ENCODE data around the gene NFE2. TPM values are rescaled to one million over a fixed set of nuclear protein-coding genes. Genes with fewer than 3 reads are reported as not detected.
A peak's percentile ranks its signal among the peaks of the same experiment; 100 is the strongest.

The NFE2 gene
- total RNA-seq, 1 donor from 2014 or later: 0.71 TPM

DNA sequence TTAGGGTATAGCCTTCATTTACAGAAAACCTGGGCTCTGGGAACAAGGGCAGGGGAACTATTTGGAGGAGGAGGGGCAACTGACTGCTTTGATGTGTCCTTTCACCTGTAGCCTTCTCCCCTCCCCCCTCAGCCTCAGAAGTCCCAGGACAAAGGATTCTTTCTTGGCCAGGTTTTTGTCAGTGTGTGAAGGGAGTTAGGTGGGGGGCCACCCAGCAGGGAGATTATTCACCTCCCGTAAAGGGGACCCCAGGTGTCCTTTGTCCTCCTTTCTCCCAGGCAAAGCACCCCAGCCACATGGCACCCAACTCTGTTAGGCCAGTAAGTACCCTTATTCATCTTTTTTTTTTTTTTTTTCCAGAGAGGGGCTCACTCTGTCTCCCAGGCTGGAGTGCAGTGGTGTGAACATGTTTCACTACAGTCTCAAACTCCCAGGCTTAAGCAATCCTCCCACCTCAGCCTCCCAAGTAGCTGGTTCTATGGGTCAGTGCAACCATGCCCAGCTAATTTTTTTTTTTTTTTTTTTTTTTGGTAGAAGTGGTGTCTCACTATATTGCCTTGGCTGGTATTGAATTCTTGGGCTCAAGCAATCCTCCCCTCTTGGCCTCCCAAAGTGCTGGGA, 723 bp upstream of the NFE2 start:
- no peak overlapping the region for H3K27ac ChIP-seq (replicated peaks)
- H3K4me3 ChIP-seq: no peak overlapping the region
- H3K27me3 ChIP-seq (ENCODE audit: low read depth): peaks cover 57% of the 10 kb centered on the region

DNA sequence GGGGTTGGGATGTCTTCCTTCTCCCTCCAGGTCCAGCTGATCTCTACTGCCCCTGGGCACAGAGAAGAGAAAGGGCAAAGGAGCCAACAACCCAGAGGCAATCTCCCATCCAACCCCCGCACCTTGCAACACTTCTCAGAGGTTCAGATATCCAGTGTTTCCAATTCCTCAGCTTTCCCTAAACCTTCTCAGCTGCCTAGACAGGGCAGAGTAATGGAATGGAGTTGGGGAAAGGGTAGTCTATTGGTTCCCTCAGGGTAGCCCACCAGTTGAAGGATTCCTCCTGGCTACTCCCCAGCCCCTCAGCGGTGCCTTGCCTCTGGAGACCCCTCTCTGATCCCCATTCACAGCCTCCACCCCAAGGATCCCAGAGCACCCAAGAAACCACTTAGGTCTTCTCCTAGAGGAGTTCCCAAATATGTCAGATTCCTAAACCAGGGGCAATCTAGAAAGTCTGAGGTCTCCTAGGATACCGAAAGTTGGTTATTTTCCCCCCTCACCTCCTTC, 537 bp downstream of the NFE2 start:
- TF ChIP-seq CTCF (IDR thresholded peaks at IDR 0.05; ENCODE audit: borderline replicate concordance): no peak
- Histone ChIP-seq H3K4me3 (peak overlapping the region; percentile 48), H3K9me3 (replicated peaks) (no peaks in the 10 kb centered on the region), H3K27ac (replicated peaks) (no peak overlapping the region), H3K36me3 (no peaks in the 10 kb centered on the region), H3K27me3 (ENCODE audit: low read depth) (peaks cover 57% of the 10 kb centered on the region), H3K4me1 (peaks cover 17% of the 10 kb centered on the region)
- no peak for DNase-seq
- intact Hi-C loops (cut with micrococcal nuclease): no loop called here

More for the DNA sequence above, 723 bp upstream of the NFE2 start:
- Histone ChIP-seq H3K4me1 (peaks cover 17% of the 10 kb centered on the region), H3K36me3 (no peaks in the 10 kb centered on the region), H3K9me3 (replicated peaks) (no peaks in the 10 kb centered on the region)
- intact Hi-C loops (cut with micrococcal nuclease): no loop called here
- no peak for TF ChIP-seq CTCF (IDR thresholded peaks at IDR 0.05; ENCODE audit: borderline replicate concordance)
- no peak for DNase-seq

DNA sequence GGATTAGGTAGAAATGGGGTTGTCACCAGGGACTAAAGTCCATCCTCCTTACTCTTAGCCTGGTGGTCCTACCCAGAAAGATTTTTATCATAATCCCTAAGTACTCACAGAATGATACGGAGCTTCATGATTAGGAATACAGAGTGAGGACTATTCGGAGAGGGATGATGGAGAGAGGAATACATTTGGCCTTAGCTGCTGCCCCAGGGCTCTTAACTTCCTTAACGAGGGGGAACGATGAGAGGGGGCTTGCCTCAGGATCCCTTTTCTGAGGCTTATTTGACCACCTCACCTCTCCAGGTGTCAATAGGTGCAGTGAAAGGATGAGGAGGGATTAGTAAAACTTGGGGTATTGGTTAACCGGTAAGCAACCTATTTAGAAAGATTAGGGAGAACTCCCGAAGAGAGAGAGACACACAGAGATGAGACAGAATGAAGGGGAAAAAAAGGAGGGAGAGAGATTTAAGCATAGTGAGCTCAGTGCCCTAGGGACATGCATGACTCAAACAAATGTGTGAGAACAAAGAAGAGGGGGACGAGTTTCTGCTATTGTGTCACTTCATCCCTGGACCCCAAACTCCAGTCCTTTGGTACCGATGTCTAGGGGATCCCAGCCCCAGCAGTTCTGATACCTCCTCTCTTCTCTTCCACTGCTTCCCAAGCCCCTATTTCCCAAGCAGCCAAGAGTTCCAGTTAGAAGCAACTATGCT, 1.1 kb downstream of the NFE2 start:
- TF ChIP-seq CTCF (IDR thresholded peaks at IDR 0.05; ENCODE audit: borderline replicate concordance): no peak
- Histone ChIP-seq H3K4me1 (peaks cover 17% of the 10 kb centered on the region), H3K36me3 (no peaks in the 10 kb centered on the region), H3K27ac (replicated peaks) (no peak overlapping the region), H3K9me3 (replicated peaks) (no peaks in the 10 kb centered on the region), H3K4me3 (no peak overlapping the region), H3K27me3 (ENCODE audit: low read depth) (peaks cover 56% of the 10 kb centered on the region)
- intact Hi-C loops (cut with micrococcal nuclease): no loop called here
- no peak for DNase-seq

- peaks cover 48% of the 10 kb centered on the region for H3K27me3 ChIP-seq (ENCODE audit: low read depth)
- no peak for DNase-seq
These were observed 1.9 kb downstream of the NFE2 start for GRCh38 chr12:54298904-54299303.

More at GRCh38 chr12:54298904-54299303, 1.9 kb downstream of the NFE2 start:
- intact Hi-C loops (cut with micrococcal nuclease): no loop called here
- no peak overlapping the region for H3K4me3 ChIP-seq
- no peak overlapping the region for H3K27ac ChIP-seq (replicated peaks)
- TF ChIP-seq CTCF (IDR thresholded peaks at IDR 0.05; ENCODE audit: borderline replicate concordance): no peak
- H3K36me3 ChIP-seq: no peaks in the 10 kb centered on the region
- H3K4me1 ChIP-seq: peaks cover 9% of the 10 kb centered on the region
- no peaks in the 10 kb centered on the region for H3K9me3 ChIP-seq (replicated peaks)
